Hematopoietic multipotent progenitor cell treated with erythropoietin and hydrocortisone succinate and interleukin-3 and kit ligand, for 4 days (in vitro differentiated cells): ENCODE measurements around the gene NRG4.
"Not testable (repeated sequence)": the region's sequence is repeated elsewhere in the genome, so short reads cannot be mapped to it uniquely, and the experiment has no call there.

Experiments used
- DNase-seq: peaks from one replicate; pipeline ENCODE4 v3.0.0-alpha.2; 2015

The NRG4 gene

DNA sequence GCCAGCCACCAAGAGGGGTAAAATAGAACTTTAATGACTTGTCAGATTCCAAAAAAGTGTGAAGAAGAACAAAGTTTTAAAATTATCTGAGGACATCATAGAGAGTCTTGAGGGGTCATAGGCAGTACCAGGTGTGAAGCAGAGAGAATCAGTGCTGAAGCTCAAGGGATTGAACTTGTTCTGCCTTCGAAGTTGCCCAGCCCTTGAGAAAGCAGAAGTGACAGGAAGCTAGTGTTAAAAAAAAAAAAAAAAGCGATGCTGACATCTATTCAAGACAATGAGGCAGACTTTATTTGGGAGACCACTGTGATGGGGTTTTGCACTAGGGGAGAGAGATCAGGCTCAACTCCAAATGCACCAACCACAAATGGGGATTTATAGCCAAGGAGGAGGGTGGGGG lies 86.8 kb downstream of the NRG4 start:
- DNase-seq = peak; percentile 32

DNA sequence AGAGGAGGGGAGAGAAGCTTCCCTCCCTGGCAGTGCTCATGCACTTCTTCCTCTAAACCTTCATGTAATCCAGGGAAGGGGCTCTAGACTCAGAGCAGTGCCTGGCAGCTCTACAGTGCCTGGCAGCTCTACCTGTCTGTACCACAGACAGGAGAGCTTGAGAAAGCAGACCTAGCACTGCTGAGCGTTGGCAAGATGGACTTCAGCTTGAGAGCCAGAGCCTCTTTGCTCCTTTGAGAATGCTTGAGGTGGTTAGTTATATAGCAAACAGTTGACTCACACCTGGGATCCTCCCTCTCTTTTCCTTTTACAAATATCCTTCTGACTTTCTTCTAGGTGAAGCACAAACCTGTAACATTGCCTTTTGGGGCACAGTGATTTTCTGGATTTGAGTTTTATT lies 87.6 kb downstream of the NRG4 start:
- no peak for DNase-seq

DNA sequence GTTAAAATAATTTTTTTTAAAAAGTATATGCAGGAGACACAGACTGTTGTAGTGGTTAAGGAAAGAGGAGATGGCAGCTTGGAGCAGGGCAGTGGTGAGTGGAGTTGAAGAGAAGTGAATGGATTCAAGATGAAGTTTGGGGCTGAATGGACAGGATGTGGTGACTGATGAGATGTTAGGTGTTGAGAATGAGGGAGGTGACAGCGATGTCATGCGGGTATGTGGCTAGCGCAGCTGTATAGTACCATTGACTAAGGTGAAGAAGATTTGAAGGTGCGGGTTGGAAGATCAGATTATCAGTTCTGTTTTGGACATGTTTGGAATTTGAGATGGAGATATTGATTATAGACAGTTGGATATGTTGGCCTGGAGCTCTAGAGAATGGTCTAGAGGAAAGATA lies 88.5 kb downstream of the NRG4 start:
- no peak for DNase-seq

DNA sequence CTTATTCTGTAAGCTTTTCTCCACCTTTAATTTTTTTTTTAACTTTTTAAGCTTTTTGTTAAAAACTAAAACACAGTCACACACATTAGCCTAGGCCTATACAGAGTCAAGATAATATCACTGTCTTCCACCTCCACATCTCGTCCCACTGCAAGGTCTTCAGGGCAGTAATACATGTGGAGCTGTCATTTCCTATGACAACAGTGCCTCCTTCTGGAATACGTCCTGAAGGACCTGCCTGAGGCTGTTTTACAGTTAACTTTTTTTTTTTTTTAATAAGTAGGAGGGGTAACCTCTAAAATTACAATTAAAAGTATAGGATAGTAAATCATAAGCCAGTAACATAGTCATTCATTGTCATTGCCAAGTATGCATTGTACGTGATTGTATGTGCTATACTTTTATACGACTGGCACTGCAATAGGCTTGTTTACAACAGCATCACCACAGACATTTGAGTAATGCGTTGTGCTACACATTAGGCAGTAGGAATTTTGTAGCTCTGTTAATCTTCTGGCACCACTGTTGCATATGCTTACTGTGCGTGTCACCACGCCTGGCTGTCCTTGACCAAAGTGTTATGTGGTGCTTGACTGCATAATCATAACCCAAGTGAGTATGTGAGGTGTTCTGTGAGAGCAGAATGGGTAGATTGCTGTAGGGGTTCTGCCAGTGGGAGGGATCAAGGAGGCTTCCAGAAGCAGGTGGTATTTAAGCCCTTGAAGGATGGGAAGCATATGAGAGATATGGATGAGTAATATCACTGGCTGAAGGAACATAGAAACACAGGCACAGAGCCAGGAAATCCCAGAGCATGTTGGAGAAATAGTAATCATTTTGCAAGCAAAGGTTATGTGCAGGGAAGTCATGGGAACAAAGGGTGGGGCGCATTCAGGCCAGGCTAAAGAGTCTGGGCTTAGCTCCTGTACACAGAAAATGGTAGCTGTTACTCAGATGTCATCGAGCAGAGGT lies 90.2 kb downstream of the NRG4 start:
- peak; percentile 89 for DNase-seq

GRCh38 chr15:75920079-75920478 lies 92.1 kb downstream of the NRG4 start:
- DNase-seq = no peak

- no peak for DNase-seq
Measured at GRCh38 chr15:75918135-75918534, 94.1 kb downstream of the NRG4 start.

DNA sequence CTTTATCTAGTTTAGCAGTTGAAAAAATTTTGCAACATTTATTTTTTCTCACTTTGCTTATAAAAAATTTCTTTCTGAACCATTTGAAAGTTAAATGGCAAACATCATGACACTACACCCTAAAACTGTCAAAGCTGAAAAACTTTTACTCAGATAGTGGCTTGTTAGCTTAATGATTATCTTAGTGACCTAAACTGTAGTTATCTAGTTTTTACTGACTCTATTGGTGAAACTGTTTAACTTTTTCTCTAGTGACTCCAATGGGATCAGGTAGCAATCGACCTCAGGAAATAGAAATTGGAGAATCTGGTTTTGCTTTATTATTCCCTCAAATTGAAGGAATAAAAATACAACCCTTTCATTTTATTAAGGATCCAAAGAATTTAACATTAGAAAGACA lies 95.2 kb downstream of the NRG4 start:
- no peak for DNase-seq

GRCh38 chr15:75910355-75910754 lies 101.9 kb downstream of the NRG4 start:
- not testable (repeated sequence) for DNase-seq

DNA sequence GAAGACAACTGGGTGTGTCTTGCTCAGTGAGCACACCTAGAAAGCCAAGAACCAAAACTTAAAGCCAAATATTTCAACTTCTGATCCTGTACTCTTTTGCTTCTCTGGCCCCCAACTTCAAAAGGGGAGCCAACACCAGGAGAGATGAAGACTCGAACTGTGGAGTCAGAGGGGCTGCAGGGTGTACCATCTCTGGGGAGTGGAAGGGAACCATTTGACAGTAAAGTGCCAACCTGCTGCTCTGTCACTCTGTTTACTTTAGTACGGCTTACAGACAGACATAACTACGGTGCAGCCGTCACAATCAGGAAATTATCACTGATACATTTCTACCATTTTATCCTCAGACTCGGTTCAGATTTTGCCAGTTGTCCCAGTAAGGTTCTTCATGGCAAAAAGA lies 107.0 kb downstream of the NRG4 start:
- DNase-seq = no peak

DNA sequence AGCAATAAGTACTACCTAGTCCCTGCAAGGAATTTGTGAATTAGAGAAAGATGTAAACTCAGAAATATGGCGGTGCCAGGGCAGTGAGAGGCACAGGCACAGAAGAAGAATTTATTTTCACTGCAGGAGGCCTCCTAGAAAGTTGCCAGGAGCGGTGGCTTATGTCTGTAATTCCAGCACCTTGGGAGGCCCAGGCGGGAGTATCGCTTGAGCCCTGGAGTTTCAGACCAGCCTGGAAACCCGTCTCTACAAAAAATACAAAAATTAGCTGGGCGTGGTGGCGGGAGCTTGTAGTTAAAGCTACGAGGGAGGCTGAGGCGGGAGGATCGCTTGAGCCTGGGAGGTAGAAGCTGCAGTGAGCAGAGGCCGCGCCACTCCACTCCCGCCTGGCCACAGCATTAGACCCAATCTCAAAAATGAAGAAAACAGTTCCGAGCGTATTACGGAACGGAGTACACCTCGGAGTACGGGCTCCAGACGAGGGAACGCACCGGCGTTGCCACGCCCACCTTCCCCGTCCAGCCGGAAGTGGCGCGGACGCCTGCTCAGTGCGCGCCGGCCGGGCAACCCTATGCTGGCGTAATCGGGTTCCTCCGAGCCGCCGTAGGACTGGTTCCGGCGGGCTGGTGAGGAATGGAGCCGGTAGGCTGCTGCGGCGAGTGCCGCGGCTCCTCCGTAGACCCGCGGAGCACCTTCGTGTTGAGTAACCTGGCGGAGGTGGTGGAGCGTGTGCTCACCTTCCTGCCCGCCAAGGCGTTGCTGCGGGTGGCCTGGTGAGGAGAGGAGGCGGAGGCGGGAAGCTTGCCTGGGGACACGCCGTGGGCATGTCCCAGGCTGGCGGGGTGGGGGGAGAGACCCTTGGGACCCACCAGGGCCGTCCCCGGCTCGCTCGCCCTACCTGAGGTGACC lies 108.6 kb downstream of the NRG4 start, which contains the start of gene FBXO22:
TSS of gene FBXO22 (plus strand) at position 548 of the 909 bp plus-strand sequence. CDS start at position 634, 86 bp downstream.
- DNase-seq = peak; percentile 96

- peak; percentile 64 for DNase-seq
Measured at GRCh38 chr15:75902129-75902557, 110.1 kb downstream of the NRG4 start.

DNA sequence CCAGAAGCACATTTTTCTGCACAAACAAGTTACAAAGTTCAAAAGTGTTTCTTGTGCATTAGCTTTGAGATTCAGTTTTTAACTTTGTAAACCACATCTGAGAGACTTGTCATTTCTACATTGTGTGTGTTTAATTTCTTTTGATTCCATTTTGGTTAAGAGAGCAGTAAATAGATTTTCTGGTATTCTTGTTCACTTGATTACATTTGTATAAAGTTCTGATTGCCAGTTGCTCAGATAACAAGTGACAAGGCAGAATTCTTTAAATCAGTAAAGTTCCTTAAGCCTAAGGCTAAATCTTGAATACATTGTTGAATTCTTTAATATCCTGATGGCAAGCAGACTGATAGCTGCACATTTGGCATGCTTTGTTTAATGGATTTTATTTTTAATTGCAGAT lies 111.6 kb downstream of the NRG4 start:
- DNase-seq = no peak

DNA sequence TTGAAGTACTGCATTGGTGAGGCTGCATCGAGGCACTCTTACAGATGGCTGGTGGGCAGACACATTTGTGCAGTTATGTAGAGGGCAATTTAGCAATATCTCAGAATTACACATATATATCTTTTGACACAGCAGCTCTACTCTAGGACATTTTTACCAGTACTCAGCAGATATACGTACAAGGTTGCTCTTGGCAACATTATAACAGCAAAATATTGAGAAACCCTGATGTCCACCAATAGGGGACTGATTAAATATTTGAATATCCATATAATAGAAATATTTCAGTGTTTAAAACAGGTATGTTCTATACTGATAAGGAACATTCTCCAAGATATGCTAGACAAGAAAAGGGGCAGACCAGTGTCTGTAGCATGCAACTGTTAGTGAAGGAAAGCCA lies 116.5 kb downstream of the NRG4 start:
- DNase-seq = peak; percentile 34

DNA sequence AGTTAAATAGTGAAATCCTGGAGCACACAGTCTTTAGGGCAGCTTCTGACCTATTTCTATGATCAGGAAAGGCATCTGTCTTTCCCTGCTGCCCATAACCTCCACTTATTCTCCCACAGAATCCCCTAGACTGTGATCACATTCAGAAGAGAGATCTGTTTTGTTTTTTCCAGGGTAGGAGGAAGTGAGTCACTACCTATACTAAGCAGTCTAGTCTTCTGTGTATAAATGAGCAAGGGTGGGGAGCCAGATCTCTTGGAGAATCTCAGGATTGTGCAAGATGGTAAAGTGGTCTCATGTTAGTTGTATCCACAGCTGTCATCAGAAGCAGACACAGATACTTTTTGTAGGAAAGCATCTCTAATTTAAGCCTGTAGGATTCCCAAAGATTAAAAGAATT lies 120.3 kb downstream of the NRG4 start:
- DNase-seq = peak; percentile 64
